ENCODE data around the gene PRSS21.

The PRSS21 gene

DNA sequence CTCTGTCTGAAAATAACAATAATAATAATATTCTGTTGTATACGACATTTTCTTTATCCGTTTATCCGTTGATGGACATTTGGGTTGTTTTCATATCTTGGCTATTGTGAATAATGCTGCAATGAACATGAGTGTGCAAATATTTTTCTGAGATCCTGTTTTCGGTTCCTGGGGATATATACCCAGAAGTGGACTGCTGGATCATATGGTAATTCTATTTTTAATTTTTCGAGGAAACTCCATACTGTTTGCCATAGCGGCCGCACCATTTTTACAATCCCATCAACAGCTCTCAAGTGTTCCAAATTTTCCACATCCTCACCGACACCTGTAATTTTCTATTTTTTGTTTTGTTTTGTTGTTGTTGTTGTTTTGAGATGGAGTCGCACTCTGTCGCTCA lies 24.1 kb upstream of the PRSS21 start:
- TF ChIP-seq, protein P1, sequence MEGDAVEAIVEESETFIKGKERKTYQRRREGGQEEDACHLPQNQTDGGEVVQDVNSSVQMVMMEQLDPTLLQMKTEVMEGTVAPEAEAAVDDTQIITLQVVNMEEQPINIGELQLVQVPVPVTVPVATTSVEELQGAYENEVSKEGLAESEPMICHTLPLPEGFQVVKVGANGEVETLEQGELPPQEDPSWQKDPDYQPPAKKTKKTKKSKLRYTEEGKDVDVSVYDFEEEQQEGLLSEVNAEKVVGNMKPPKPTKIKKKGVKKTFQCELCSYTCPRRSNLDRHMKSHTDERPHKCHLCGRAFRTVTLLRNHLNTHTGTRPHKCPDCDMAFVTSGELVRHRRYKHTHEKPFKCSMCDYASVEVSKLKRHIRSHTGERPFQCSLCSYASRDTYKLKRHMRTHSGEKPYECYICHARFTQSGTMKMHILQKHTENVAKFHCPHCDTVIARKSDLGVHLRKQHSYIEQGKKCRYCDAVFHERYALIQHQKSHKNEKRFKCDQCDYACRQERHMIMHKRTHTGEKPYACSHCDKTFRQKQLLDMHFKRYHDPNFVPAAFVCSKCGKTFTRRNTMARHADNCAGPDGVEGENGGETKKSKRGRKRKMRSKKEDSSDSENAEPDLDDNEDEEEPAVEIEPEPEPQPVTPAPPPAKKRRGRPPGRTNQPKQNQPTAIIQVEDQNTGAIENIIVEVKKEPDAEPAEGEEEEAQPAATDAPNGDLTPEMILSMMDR (IDR thresholded peaks at IDR 0.05; ENCODE audit: low read depth, low read length, missing control alignments): no peak
- DNase-seq (ENCODE audit: low read depth): no peak
- H3K4me3 ChIP-seq (ENCODE audit: low read depth, low read length): no peak overlapping the region
- in situ Hi-C loops (cut with HindIII; ENCODE audit: low sequenced_read_pairs): no loop called here

GRCh38 chr16:2795395-2796143 lies 21.5 kb upstream of the PRSS21 start:
- no peak for DNase-seq (ENCODE audit: low read depth)
- H3K4me3 ChIP-seq (ENCODE audit: low read depth, low read length): no peak overlapping the region
- TF ChIP-seq, protein P1 (IDR thresholded peaks at IDR 0.05; ENCODE audit: low read depth, low read length, missing control alignments): no peak
- in situ Hi-C loops (cut with HindIII; ENCODE audit: low sequenced_read_pairs): no loop called here

- no peak for DNase-seq (ENCODE audit: low read depth)
- in situ Hi-C loops (cut with HindIII; ENCODE audit: low sequenced_read_pairs): no loop called here
- TF ChIP-seq, protein P1 (IDR thresholded peaks at IDR 0.05; ENCODE audit: low read depth, low read length, missing control alignments): no peak
- no peak overlapping the region for H3K4me3 ChIP-seq (ENCODE audit: low read depth, low read length)
These were observed 18.3 kb upstream of the PRSS21 start for GRCh38 chr16:2798723-2799204.

GRCh38 chr16:2799205-2799858 lies 17.7 kb upstream of the PRSS21 start:
- TF ChIP-seq, protein P1 (IDR thresholded peaks at IDR 0.05; ENCODE audit: low read depth, low read length, missing control alignments): no peak
- in situ Hi-C loops (cut with HindIII; ENCODE audit: low sequenced_read_pairs): no loop called here
- no peak for DNase-seq (ENCODE audit: low read depth)

DNA sequence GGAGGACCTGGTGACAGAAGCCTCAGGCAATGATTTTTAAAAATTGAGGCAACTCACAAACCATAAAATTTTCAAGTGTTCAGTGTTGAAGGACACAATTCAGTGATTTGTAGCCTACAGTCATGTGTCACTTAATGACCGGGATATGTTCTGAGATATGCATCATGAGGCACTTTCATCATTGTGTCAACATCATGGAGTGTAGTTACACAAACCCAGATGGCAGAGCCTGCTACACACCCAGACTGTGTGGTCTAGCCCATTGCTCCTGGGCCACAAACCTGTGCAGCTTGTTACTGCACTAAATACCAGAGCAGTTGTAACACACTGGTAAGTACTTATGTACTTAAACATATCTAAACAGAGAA lies 17.2 kb upstream of the PRSS21 start:
- in situ Hi-C loops (cut with HindIII; ENCODE audit: low sequenced_read_pairs): no loop called here
- H3K4me3 ChIP-seq (ENCODE audit: low read depth, low read length): no peak overlapping the region
- TF ChIP-seq, protein P1 (IDR thresholded peaks at IDR 0.05; ENCODE audit: low read depth, low read length, missing control alignments): no peak
- DNase-seq (ENCODE audit: low read depth): no peak

More at GRCh38 chr16:2799205-2799858, 17.7 kb upstream of the PRSS21 start:
- H3K4me3 ChIP-seq (ENCODE audit: low read depth, low read length): no peak overlapping the region

DNA sequence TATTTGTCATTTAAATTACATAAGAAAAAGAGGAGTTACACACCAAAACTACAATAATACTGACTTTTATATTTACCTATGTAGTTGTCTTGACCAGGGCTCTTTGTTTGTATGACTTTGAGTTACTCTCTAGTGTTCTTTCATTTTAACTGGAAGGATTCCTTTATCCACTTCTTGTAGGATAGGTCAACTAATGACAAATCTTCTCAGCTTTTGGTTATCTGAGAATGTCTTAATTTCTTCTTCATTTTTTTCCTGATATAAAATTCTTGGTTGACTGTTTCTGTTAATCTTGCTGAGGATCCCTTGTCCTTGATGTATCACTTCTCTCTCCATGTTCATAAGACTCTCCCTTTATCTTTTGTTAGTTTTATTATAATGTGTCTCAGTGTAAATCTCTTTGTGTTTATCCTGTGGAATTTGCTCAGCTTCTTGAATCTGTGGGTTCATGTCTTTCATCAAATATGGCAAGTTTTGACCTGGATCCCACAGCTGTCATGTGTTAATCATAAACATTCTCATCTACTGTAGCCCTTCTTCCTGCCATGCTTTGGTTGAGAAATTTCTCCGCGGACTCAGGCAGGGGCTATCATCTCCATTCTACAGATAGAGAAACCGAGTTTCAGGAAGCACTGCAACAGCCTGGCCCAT lies 13.4 kb upstream of the PRSS21 start:
- no peak overlapping the region for H3K4me3 ChIP-seq (ENCODE audit: low read depth, low read length)
- DNase-seq (ENCODE audit: low read depth): no peak
- TF ChIP-seq, protein P1 (IDR thresholded peaks at IDR 0.05; ENCODE audit: low read depth, low read length, missing control alignments): no peak
- in situ Hi-C loops (cut with HindIII; ENCODE audit: low sequenced_read_pairs): no loop called here
